ENCODE measurements around the gene PLIN4. TPM values are rescaled to one million over a fixed set of nuclear protein-coding genes. Genes with fewer than 3 reads are reported as not detected.

Gene PLIN4
- total and polyA plus RNA-seq, 2 experiments from 2014 or later = 0.42 to 0.81 TPM

GRCh38 chr19:4501691-4502090 is 16.6 kb downstream of the PLIN4 start:
- H3K27ac ChIP-seq = no peak overlapping the region
- H3K36me3 ChIP-seq = peaks cover 21% of the 10 kb centered on the region
- no peak for DNase-seq (ENCODE audit: low read depth in 1 of 2, low spot score in 1 of 2)
- no peaks in the 10 kb centered on the region for H3K27me3 ChIP-seq
- no peaks in the 10 kb centered on the region for H3K9me3 ChIP-seq (ENCODE audit: low read depth)
- TF ChIP-seq CTCF (IDR thresholded peaks at IDR 0.05; ENCODE audit: low read depth, low read length) = no peak
- H3K4me3 ChIP-seq = no peak overlapping the region
- H3K4me1 ChIP-seq (ENCODE audit: low read depth) = no peaks in the 10 kb centered on the region

- Histone ChIP-seq H3K27ac (no peak overlapping the region), H3K27me3 (no peaks in the 10 kb centered on the region), H3K9me3 (ENCODE audit: low read depth) (no peaks in the 10 kb centered on the region), H3K4me3 (no peak overlapping the region), H3K36me3 (peaks cover 21% of the 10 kb centered on the region), H3K4me1 (ENCODE audit: low read depth) (no peaks in the 10 kb centered on the region)
- TF ChIP-seq CTCF (IDR thresholded peaks at IDR 0.05; ENCODE audit: low read depth, low read length) = no peak
- DNase-seq (ENCODE audit: low read depth in 1 of 2, low spot score in 1 of 2) = no peak
Measured at GRCh38 chr19:4500841-4501591, 17.3 kb downstream of the PLIN4 start.

- Histone ChIP-seq H3K4me1 (ENCODE audit: low read depth) (no peaks in the 10 kb centered on the region), H3K27ac (no peak overlapping the region), H3K4me3 (no peak overlapping the region), H3K9me3 (ENCODE audit: low read depth) (no peaks in the 10 kb centered on the region), H3K27me3 (no peaks in the 10 kb centered on the region), H3K36me3 (peaks cover 21% of the 10 kb centered on the region)
- TF ChIP-seq CTCF (IDR thresholded peaks at IDR 0.05; ENCODE audit: low read depth, low read length) = no peak
- DNase-seq (ENCODE audit: low read depth in 1 of 2, low spot score in 1 of 2) = no peak
Measured at GRCh38 chr19:4499855-4500254, 18.4 kb downstream of the PLIN4 start.

GRCh38 chr19:4499318-4499717 is 19.0 kb downstream of the PLIN4 start:
- Histone ChIP-seq H3K27ac (no peak overlapping the region), H3K36me3 (peaks cover 22% of the 10 kb centered on the region), H3K27me3 (no peaks in the 10 kb centered on the region), H3K9me3 (ENCODE audit: low read depth) (no peaks in the 10 kb centered on the region), H3K4me3 (no peak overlapping the region), H3K4me1 (ENCODE audit: low read depth) (no peaks in the 10 kb centered on the region)
- TF ChIP-seq CTCF (IDR thresholded peaks at IDR 0.05; ENCODE audit: low read depth, low read length) = no peak
- no peak for DNase-seq (ENCODE audit: low read depth in 1 of 2, low spot score in 1 of 2)

GRCh38 chr19:4498694-4499093 is 19.6 kb downstream of the PLIN4 start:
- Histone ChIP-seq H3K36me3 (peaks cover 25% of the 10 kb centered on the region), H3K4me3 (no peak overlapping the region), H3K27me3 (no peaks in the 10 kb centered on the region), H3K27ac (no peak overlapping the region), H3K9me3 (ENCODE audit: low read depth) (no peaks in the 10 kb centered on the region), H3K4me1 (ENCODE audit: low read depth) (no peaks in the 10 kb centered on the region)
- TF ChIP-seq CTCF (IDR thresholded peaks at IDR 0.05; ENCODE audit: low read depth, low read length) = no peak
- no peak for DNase-seq (ENCODE audit: low read depth in 1 of 2, low spot score in 1 of 2)

Data from cardiac muscle cell (in vitro differentiated cells and primary cell).